Activated CD4-positive, alpha-beta T cell treated with anti-CD3 and anti-CD28 coated beads, Interleukin-2, amount 10 ng/mL, durations not matched to agents 7 days and 5 days (primary cell): ENCODE results near the gene PADI3. TPM values are rescaled to one million over a fixed set of nuclear protein-coding genes. Genes with fewer than 3 reads are reported as not detected.
"Not testable (repeated sequence)": the region's sequence is repeated elsewhere in the genome, so short reads cannot be mapped to it uniquely, and the experiment has no call there.

ENCODE experiments used
- CTCF ChIA-PET: fragments of 350-600 bp; sonication (Branson Sonifier 250); formaldehyde crosslinking; loops from one replicate; lab custom pipeline; 2021; ENCODE audit warnings: antibody characterized with exemption; lab: Charles Lee
- POLR2A ChIA-PET: fragments of 350-600 bp; sonication (Branson Sonifier 250); formaldehyde crosslinking; loops from one replicate; lab custom pipeline; 2021; ENCODE audit warnings: antibody characterized with exemption; lab: Charles Lee
- DNase-seq: peaks from one replicate; pipeline ENCODE4 v3.0.0-alpha.2; 2020
- H3K27ac Mint-ChIP-seq: one replicate; pipeline ENCODE4 v1.8.0; 2021; ENCODE audit warnings: mild to moderate bottlenecking, moderate library complexity, mixed read lengths
- H3K27me3 Mint-ChIP-seq: one replicate; pipeline ENCODE4 v1.8.0; 2021; ENCODE audit warnings: mixed read lengths
- H3K36me3 Mint-ChIP-seq: one replicate; pipeline ENCODE4 v1.8.0; 2021; ENCODE audit warnings: low read depth, mixed read lengths
- H3K4me1 Mint-ChIP-seq: one replicate; pipeline ENCODE4 v1.8.0; 2021; ENCODE audit warnings: mixed read lengths
- H3K4me3 Mint-ChIP-seq: one replicate; pipeline ENCODE4 v1.8.0; 2021; ENCODE audit warnings: mild to moderate bottlenecking, moderate library complexity, mixed read lengths
- H3K9me3 Mint-ChIP-seq: one replicate; pipeline ENCODE4 v1.8.0; 2021; ENCODE audit warnings: mixed read lengths
- total RNA-seq, 2 experiments: library from RNA; stranded (reverse); gene quantifications; one replicate each; pipeline ENCODE4 v1.2.3, GENCODE V29; 2021

PADI3 gene
- total RNA-seq, 2 experiments from 2014 or later: not detected

- no peak for DNase-seq
- H3K4me3 Mint-ChIP-seq: no peak overlapping the region
- H3K27me3 Mint-ChIP-seq: no peaks in the 10 kb centered on the region
- no peaks in the 10 kb centered on the region for H3K36me3 Mint-ChIP-seq
- no peak overlapping the region for H3K27ac Mint-ChIP-seq
- ChIA-PET POLR2A (no interaction called here), CTCF (interaction anchor here (1.0 kb wide), 1 partner anchor 12 kb away, joined by 3 read pairs; no protein-coding TSS in a partner anchor)
- H3K9me3 Mint-ChIP-seq: no peaks in the 10 kb centered on the region
- H3K4me1 Mint-ChIP-seq: no peaks in the 10 kb centered on the region
Measured at GRCh38 chr1:17235135-17235885, 13.6 kb upstream of the PADI3 start.

- Mint-ChIP-seq H3K4me1 (no peaks in the 10 kb centered on the region), H3K4me3 (no peak overlapping the region), H3K36me3 (no peaks in the 10 kb centered on the region), H3K27me3 (no peaks in the 10 kb centered on the region), H3K27ac (no peak overlapping the region), H3K9me3 (no peaks in the 10 kb centered on the region)
- ChIA-PET POLR2A (no interaction called here), CTCF (interaction anchor here (0.9 to 1.5 kb wide), 4 partner anchors 9 to 115 kb away, joined by 3 to 4 read pairs (median 3); no protein-coding TSS in a partner anchor)
- peak; percentile 90 for DNase-seq
Measured at GRCh38 chr1:17236779-17237560, 11.9 kb upstream of the PADI3 start.

- Mint-ChIP-seq H3K27me3 (no peaks in the 10 kb centered on the region), H3K36me3 (no peaks in the 10 kb centered on the region), H3K4me1 (no peaks in the 10 kb centered on the region), H3K4me3 (no peak overlapping the region), H3K9me3 (no peaks in the 10 kb centered on the region), H3K27ac (no peak overlapping the region)
- DNase-seq: no peak
- POLR2A ChIA-PET: no interaction called here
- CTCF ChIA-PET: interaction anchor here (0.9 to 1.5 kb wide), 5 partner anchors 8 to 116 kb away, joined by 3 to 4 read pairs (median 3); no protein-coding TSS in a partner anchor
Measured at GRCh38 chr1:17237561-17237903, 11.4 kb upstream of the PADI3 start.

- peak; percentile 16 for DNase-seq
- ChIA-PET CTCF (interaction anchor here (1.1 kb wide), 1 partner anchor 159 kb away, joined by 3 read pairs; no protein-coding TSS in a partner anchor), POLR2A (no interaction called here)
- no peak overlapping the region for H3K4me3 Mint-ChIP-seq
- no peak overlapping the region for H3K27ac Mint-ChIP-seq
- no peaks in the 10 kb centered on the region for H3K27me3 Mint-ChIP-seq
- no peaks in the 10 kb centered on the region for H3K36me3 Mint-ChIP-seq
- H3K4me1 Mint-ChIP-seq: no peaks in the 10 kb centered on the region
- no peaks in the 10 kb centered on the region for H3K9me3 Mint-ChIP-seq
Measured at GRCh38 chr1:17239420-17239819, 9.5 kb upstream of the PADI3 start.

- H3K4me3 Mint-ChIP-seq, H3K27me3 Mint-ChIP-seq, POLR2A ChIA-PET, H3K4me1 Mint-ChIP-seq, H3K27ac Mint-ChIP-seq, H3K36me3 Mint-ChIP-seq, DNase-seq, CTCF ChIA-PET, H3K9me3 Mint-ChIP-seq: not testable (repeated sequence)
Measured at GRCh38 chr1:17241011-17241779, 7.7 kb upstream of the PADI3 start.

GRCh38 chr1:17241780-17242074, 7.2 kb upstream of the PADI3 start:
- H3K27ac Mint-ChIP-seq, H3K4me1 Mint-ChIP-seq, CTCF ChIA-PET, POLR2A ChIA-PET, DNase-seq, H3K9me3 Mint-ChIP-seq, H3K27me3 Mint-ChIP-seq, H3K36me3 Mint-ChIP-seq, H3K4me3 Mint-ChIP-seq: not testable (repeated sequence)

- H3K4me1 Mint-ChIP-seq: no peaks in the 10 kb centered on the region
- POLR2A ChIA-PET: no interaction called here
- H3K9me3 Mint-ChIP-seq: no peaks in the 10 kb centered on the region
- H3K4me3 Mint-ChIP-seq: no peak overlapping the region
- no peaks in the 10 kb centered on the region for H3K27me3 Mint-ChIP-seq
- no peaks in the 10 kb centered on the region for H3K36me3 Mint-ChIP-seq
- H3K27ac Mint-ChIP-seq: no peak overlapping the region
- DNase-seq: no peak
- CTCF ChIA-PET: no interaction called here
Measured at GRCh38 chr1:17243274-17243673, 5.6 kb upstream of the PADI3 start.

GRCh38 chr1:17244821-17245740, 3.8 kb upstream of the PADI3 start:
- Mint-ChIP-seq H3K27me3 (no peaks in the 10 kb centered on the region), H3K4me1 (no peaks in the 10 kb centered on the region), H3K36me3 (no peaks in the 10 kb centered on the region), H3K27ac (no peak overlapping the region), H3K9me3 (no peaks in the 10 kb centered on the region), H3K4me3 (no peak overlapping the region)
- CTCF ChIA-PET: interaction anchor here (1.1 kb wide), 1 partner anchor 8 kb away, joined by 3 read pairs; no protein-coding TSS in a partner anchor
- DNase-seq: no peak
- POLR2A ChIA-PET: no interaction called here

- H3K36me3 Mint-ChIP-seq: no peaks in the 10 kb centered on the region
- no peak overlapping the region for H3K27ac Mint-ChIP-seq
- no peaks in the 10 kb centered on the region for H3K4me1 Mint-ChIP-seq
- POLR2A ChIA-PET: no interaction called here
- H3K9me3 Mint-ChIP-seq: no peaks in the 10 kb centered on the region
- H3K4me3 Mint-ChIP-seq: no peak overlapping the region
- no peaks in the 10 kb centered on the region for H3K27me3 Mint-ChIP-seq
- CTCF ChIA-PET: interaction anchor here (1.1 kb wide), 2 partner anchors 8 to 14 kb away, joined by 3 read pairs; no protein-coding TSS in a partner anchor
- DNase-seq: no peak
Measured at GRCh38 chr1:17245816-17246325, 3.0 kb upstream of the PADI3 start.

- H3K27ac Mint-ChIP-seq: no peak overlapping the region
- H3K4me1 Mint-ChIP-seq: no peaks in the 10 kb centered on the region
- H3K27me3 Mint-ChIP-seq: no peaks in the 10 kb centered on the region
- no peaks in the 10 kb centered on the region for H3K36me3 Mint-ChIP-seq
- H3K9me3 Mint-ChIP-seq: no peaks in the 10 kb centered on the region
- no peak overlapping the region for H3K4me3 Mint-ChIP-seq
- DNase-seq: no peak
- POLR2A ChIA-PET: no interaction called here
- CTCF ChIA-PET: interaction anchor here (1.1 kb wide), 1 partner anchor 13 kb away, joined by 3 read pairs; no protein-coding TSS in a partner anchor
Measured at GRCh38 chr1:17246971-17247370, 1.9 kb upstream of the PADI3 start.

- H3K9me3 Mint-ChIP-seq: no peaks in the 10 kb centered on the region
- H3K27ac Mint-ChIP-seq: no peak overlapping the region
- CTCF ChIA-PET: no interaction called here
- no peak overlapping the region for H3K4me3 Mint-ChIP-seq
- POLR2A ChIA-PET: no interaction called here
- DNase-seq: no peak
- no peaks in the 10 kb centered on the region for H3K4me1 Mint-ChIP-seq
- H3K27me3 Mint-ChIP-seq: no peaks in the 10 kb centered on the region
- no peaks in the 10 kb centered on the region for H3K36me3 Mint-ChIP-seq
Measured at GRCh38 chr1:17250601-17251000, 1.7 kb downstream of the PADI3 start.

GRCh38 chr1:17251246-17251645, 2.3 kb downstream of the PADI3 start:
- H3K4me3 Mint-ChIP-seq: no peak overlapping the region
- CTCF ChIA-PET: no interaction called here
- no peak overlapping the region for H3K27ac Mint-ChIP-seq
- POLR2A ChIA-PET: no interaction called here
- no peaks in the 10 kb centered on the region for H3K4me1 Mint-ChIP-seq
- H3K36me3 Mint-ChIP-seq: no peaks in the 10 kb centered on the region
- no peak for DNase-seq
- no peaks in the 10 kb centered on the region for H3K9me3 Mint-ChIP-seq
- H3K27me3 Mint-ChIP-seq: peaks cover 2% of the 10 kb centered on the region
